Progenitor cell of endocrine pancreas (in vitro differentiated cells): ENCODE data around the gene NRIP1. TPM values are rescaled to one million over a fixed set of nuclear protein-coding genes. Genes with fewer than 3 reads are reported as not detected.

Experiments used
- DNase-seq: peaks from one replicate; pipeline ENCODE4 v3.0.0; 2021; ENCODE audit warnings: low spot score; ENCODE audit not compliant: unreplicated experiment
- H3K27ac Mint-ChIP-seq: 2 replicates; pipeline ENCODE4 v1.8.0; 2021; ENCODE audit warnings: mild to moderate bottlenecking, moderate library complexity, mixed read lengths
- H3K27me3 Mint-ChIP-seq: 2 replicates; pipeline ENCODE4 v1.8.0; 2021; ENCODE audit warnings: mixed read lengths
- H3K36me3 Mint-ChIP-seq: 2 replicates; pipeline ENCODE4 v1.8.0; 2022; ENCODE audit warnings: mixed read lengths; ENCODE audit not compliant: insufficient read depth
- H3K4me1 Mint-ChIP-seq: 2 replicates; pipeline ENCODE4 v1.8.0; 2021; ENCODE audit warnings: low read depth, mixed read lengths
- H3K4me3 Mint-ChIP-seq: 2 replicates; pipeline ENCODE4 v1.8.0; 2021; ENCODE audit warnings: low read depth, mild to moderate bottlenecking, moderate library complexity, mixed read lengths
- H3K9me3 Mint-ChIP-seq: 2 replicates; pipeline ENCODE4 v1.8.0; 2021; ENCODE audit warnings: low read depth, mixed read lengths
- CTCF ChIP-seq: fragments of 200-600 bp; sonication (generic); IDR thresholded peaks from one replicate; pipeline ENCODE4 v1.5.0; 2021; ENCODE audit warnings: antibody characterized with exemption, mild to moderate bottlenecking; ENCODE audit not compliant: unreplicated experiment
- total RNA-seq: library from RNA; stranded (reverse); gene quantifications from 2 replicates; pipeline ENCODE4 v1.2.1, GENCODE V29; 2021

Gene NRIP1
- total RNA-seq, 1 donor from 2014 or later: 69.4 TPM

GRCh38 chr21:15061747-15062605 is 2.8 kb downstream of the NRIP1 start:
- DNase-seq: no peak
- peaks cover 1% of the 10 kb centered on the region for H3K36me3 Mint-ChIP-seq
- no peaks in the 10 kb centered on the region for H3K9me3 Mint-ChIP-seq
- H3K27me3 Mint-ChIP-seq: no peaks in the 10 kb centered on the region
- no peak for TF ChIP-seq CTCF
- peak overlapping the region; percentile 96 for H3K27ac Mint-ChIP-seq
- peaks cover 66% of the 10 kb centered on the region for H3K4me1 Mint-ChIP-seq
- H3K4me3 Mint-ChIP-seq: peak overlapping the region; percentile 96

GRCh38 chr21:15061279-15061678 is 3.5 kb downstream of the NRIP1 start:
- no peaks in the 10 kb centered on the region for H3K9me3 Mint-ChIP-seq
- DNase-seq: no peak
- H3K4me3 Mint-ChIP-seq: peak overlapping the region; percentile 96
- H3K27me3 Mint-ChIP-seq: no peaks in the 10 kb centered on the region
- peaks cover 72% of the 10 kb centered on the region for H3K4me1 Mint-ChIP-seq
- H3K27ac Mint-ChIP-seq: peak overlapping the region; percentile 79
- H3K36me3 Mint-ChIP-seq: peaks cover 1% of the 10 kb centered on the region
- no peak for TF ChIP-seq CTCF

- Mint-ChIP-seq H3K27ac (peak overlapping the region; percentile 14), H3K9me3 (no peaks in the 10 kb centered on the region), H3K4me3 (peak overlapping the region; percentile 96), H3K36me3 (peaks cover 1% of the 10 kb centered on the region), H3K27me3 (no peaks in the 10 kb centered on the region), H3K4me1 (peaks cover 69% of the 10 kb centered on the region)
- DNase-seq: no peak
- TF ChIP-seq CTCF: no peak
Observed at GRCh38 chr21:15060543-15061175, 4.1 kb downstream of the NRIP1 start.

- DNase-seq: no peak
- Mint-ChIP-seq H3K27me3 (no peaks in the 10 kb centered on the region), H3K4me1 (peaks cover 69% of the 10 kb centered on the region), H3K27ac (no peak overlapping the region), H3K4me3 (no peak overlapping the region), H3K36me3 (peaks cover 1% of the 10 kb centered on the region), H3K9me3 (no peaks in the 10 kb centered on the region)
- TF ChIP-seq CTCF: no peak
Observed at GRCh38 chr21:15059397-15059796, 5.4 kb downstream of the NRIP1 start.

- Mint-ChIP-seq H3K4me1 (peaks cover 70% of the 10 kb centered on the region), H3K4me3 (peak overlapping the region; percentile 30), H3K9me3 (no peaks in the 10 kb centered on the region), H3K27ac (no peak overlapping the region), H3K36me3 (peaks cover 1% of the 10 kb centered on the region), H3K27me3 (no peaks in the 10 kb centered on the region)
- DNase-seq: no peak
- TF ChIP-seq CTCF: no peak
Observed at GRCh38 chr21:15058854-15059263, 5.9 kb downstream of the NRIP1 start.
